HEK293 (cell line): Measurements from ENCODE around the gene BTG4.

ENCODE experiments used
- CTCF ChIA-PET: fragments of 350-600 bp; formaldehyde crosslinking; extraction: SDS; loops from one replicate; lab custom pipeline; 2021; ENCODE audit warnings: antibody characterized with exemption; lab: Yijun Ruan, JAX
- POLR2A ChIA-PET: fragments of 300-600 bp; formaldehyde crosslinking; extraction: SDS; loops from one replicate; lab custom pipeline; 2020; ENCODE audit warnings: antibody characterized with exemption, inconsistent platforms; lab: Yijun Ruan, JAX
- H3K27ac ChIP-seq: fragments of 200-500 bp; sonication (Bioruptor generic); 2 replicates; pipeline ENCODE4 v1.5.1; 2014; ENCODE audit warnings: low read depth, low read length, control low read depth, inconsistent platforms; ENCODE audit errors: extremely low read depth
- H3K36me3 ChIP-seq, 2 experiments: fragments of 200-500 bp in 1 of 2; sonication (Bioruptor generic) in 1 of 2; 1 replicate in 1 of 2; 2 replicates in 1 of 2; pipeline ENCODE4 v1.5.1; 2014 to 2017; ENCODE audit warnings: inconsistent platforms in 2 of 2, low read length in 2 of 2; ENCODE audit not compliant: control insufficient read depth in 2 of 2, insufficient read depth in 1 of 2
- H3K4me1 ChIP-seq: fragments of 200-500 bp; sonication (Bioruptor generic); 2 replicates; pipeline ENCODE4 v1.5.1; 2014; ENCODE audit warnings: mild to moderate bottlenecking, low read length, inconsistent platforms; ENCODE audit not compliant: control insufficient read depth, insufficient read depth
- H3K4me3 ChIP-seq: 2 replicates; pipeline ENCODE4 v1.5.1; 2011; ENCODE audit warnings: low read depth, mild to moderate bottlenecking, control low read depth, low read length, moderate library complexity
- H3K9me3 ChIP-seq: fragments of 200-500 bp; sonication (Bioruptor generic); 2 replicates; pipeline ENCODE4 v1.5.1; 2014; ENCODE audit warnings: low read depth, low read length, inconsistent platforms; ENCODE audit not compliant: control insufficient read depth, insufficient read depth
- PBX3 ChIP-seq: sonication (generic); formaldehyde crosslinking; IDR thresholded peaks from 2 replicates; pipeline ENCODE4 v1.8.1; 2022; ENCODE audit warnings: mild to moderate bottlenecking, moderate library complexity, missing genetic modification reagents
- RBAK ChIP-seq: fragments of 450-650 bp; formaldehyde crosslinking; IDR thresholded peaks from 2 replicates; pipeline ENCODE4 v1.5.1; 2016; ENCODE audit warnings: missing biosample characterization, missing genetic modification characterization
- ZBTB26 ChIP-seq: fragments of 450-650 bp; formaldehyde crosslinking; optimal IDR thresholded peaks from 2 replicates; pipeline ENCODE3; 2016; ENCODE audit warnings: missing biosample characterization, mild to moderate bottlenecking, missing genetic modification characterization
- ZFP37 ChIP-seq: fragments of 450-650 bp; formaldehyde crosslinking; IDR thresholded peaks from 2 replicates; pipeline ENCODE4 v1.5.1; 2016; ENCODE audit warnings: missing biosample characterization, missing genetic modification characterization
- ZIC2 ChIP-seq: fragments of 450-650 bp; formaldehyde crosslinking; IDR thresholded peaks from 2 replicates; pipeline ENCODE4 v1.5.1; 2016; ENCODE audit warnings: missing biosample characterization, missing genetic modification characterization
- ZNF202 ChIP-seq: fragments of 450-650 bp; formaldehyde crosslinking; IDR thresholded peaks from 2 replicates; pipeline ENCODE4 v1.5.1; 2016; ENCODE audit warnings: missing biosample characterization, missing genetic modification characterization, borderline replicate concordance
- ZNF248 ChIP-seq: fragments of 450-650 bp; formaldehyde crosslinking; IDR thresholded peaks from 2 replicates; pipeline ENCODE4 v1.5.1; 2017; ENCODE audit warnings: missing biosample characterization, missing genetic modification characterization
- ZNF292 ChIP-seq: fragments of 450-650 bp; formaldehyde crosslinking; IDR thresholded peaks from 2 replicates; pipeline ENCODE4 v1.5.1; 2016; ENCODE audit warnings: low read depth, missing biosample characterization, missing genetic modification characterization, borderline replicate concordance
- ZNF530 ChIP-seq: fragments of 450-650 bp; formaldehyde crosslinking; IDR thresholded peaks from 2 replicates; pipeline ENCODE4 v1.5.1; 2016; ENCODE audit warnings: low read depth, missing biosample characterization, missing genetic modification characterization

Gene BTG4

GRCh38 chr11:111446404-111447111, 65.6 kb downstream of the BTG4 start (continued):
- no peak for TF ChIP-seq ZFP37 (tag by site-specific recombination)

GRCh38 chr11:111445586-111445985, 66.6 kb downstream of the BTG4 start:
- Histone ChIP-seq H3K9me3 (no peaks in the 10 kb centered on the region), H3K36me3 (no peaks in the 10 kb centered on the region), H3K27ac (no peak overlapping the region), H3K4me3 (no peak overlapping the region), H3K4me1 (no peaks in the 10 kb centered on the region)
- ChIA-PET POLR2A (no interaction called here), CTCF (interaction anchor here (0.5 to 3.8 kb wide), 21 partner anchors 8 to 1133 kb away, joined by 3 to 57 read pairs (median 4); no protein-coding TSS in a partner anchor)
- TF ChIP-seq PBX3 (CRISPR knock-in tag) (no peak), ZNF530 (tag by site-specific recombination) (no peak), ZNF292 (no peak), ZNF248 (no peak), ZNF202 (tag by site-specific recombination) (no peak), ZIC2 (tag by site-specific recombination) (no peak), ZBTB26 (tag by site-specific recombination) (no peak), RBAK (no peak)
